ENCODE measurements around the gene CLASP1. TPM values are rescaled to one million over a fixed set of nuclear protein-coding genes. Genes with fewer than 3 reads are reported as not detected.

The CLASP1 gene
- total RNA-seq, 1 experiment from 2014 or later = 45.9 TPM

DNA sequence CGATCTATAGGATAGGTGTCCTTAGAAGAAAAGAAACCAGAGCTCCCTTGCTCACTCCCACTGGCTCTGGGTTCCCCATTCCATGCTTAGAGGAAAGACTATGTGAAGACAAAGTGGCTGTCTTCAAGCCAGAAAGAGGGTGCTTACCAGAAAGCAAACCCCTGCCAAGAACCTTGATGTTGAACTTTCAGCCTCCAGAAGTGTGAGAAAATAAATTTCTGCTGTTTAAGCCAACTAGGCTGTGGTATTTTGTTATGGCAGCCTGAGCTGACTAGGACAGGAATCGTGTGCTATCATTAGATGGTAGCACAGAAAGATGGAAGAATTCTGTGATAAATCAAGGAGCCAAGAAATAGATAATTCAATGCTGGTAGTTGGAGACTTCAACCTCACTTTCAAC, 344.3 kb downstream of the CLASP1 start:
- Mint-ChIP-seq H3K4me1 (no peaks in the 10 kb centered on the region), H3K36me3 (ENCODE audit: insufficient read depth in 1 of 3, low read depth in 3 of 3) (no peaks in the 10 kb centered on the region), H3K27ac (peak overlapping the region in 1 of 3 experiments; percentile 30; a peak in 1 of 7 replicates), H3K27me3 (ENCODE audit: low read depth) (peaks cover 18% of the 10 kb centered on the region), H3K4me3 (no peak overlapping the region), H3K9me3 (no peaks in the 10 kb centered on the region)
- Histone ChIP-seq H2BK20ac (ENCODE audit: low read depth, low read length, poor library complexity, severe bottlenecking) (no peak overlapping the region), H3K18ac (ENCODE audit: insufficient read length, low read depth, low read length) (no peak overlapping the region), H2BK120ac (ENCODE audit: low read depth, low read length, poor library complexity, severe bottlenecking) (no peak overlapping the region), H3K79me1 (ENCODE audit: insufficient read depth, low read depth, low read length, poor library complexity, severe bottlenecking) (no peaks in the 10 kb centered on the region), H4K20me1 (ENCODE audit: control insufficient read depth, insufficient read depth, insufficient read length) (no peaks in the 10 kb centered on the region), H3K56ac (ENCODE audit: insufficient read length, low read depth, low read length) (no peak overlapping the region), H2BK5ac (ENCODE audit: insufficient read length, low read length) (no peak overlapping the region), H3K79me2 (ENCODE audit: insufficient read depth, low read length) (no peaks in the 10 kb centered on the region), H3K4me1 (ENCODE audit: insufficient read depth, low read length) (no peaks in the 10 kb centered on the region), H3K27ac (ENCODE audit: insufficient read length, low read depth, low read length) (no peak overlapping the region), H4K5ac (ENCODE audit: insufficient read length, low read depth, low read length) (no peak overlapping the region), H2AK5ac (ENCODE audit: insufficient read length, low read length) (no peak overlapping the region), H2AFZ (ENCODE audit: low read length) (no peak overlapping the region), H3K9me3 (ENCODE audit: control insufficient read depth, low read depth, low read length) (no peaks in the 10 kb centered on the region), H3K4ac (ENCODE audit: low read depth, low read length) (no peak overlapping the region), H3K4me2 (ENCODE audit: insufficient read depth, insufficient read length, low read length) (no peak overlapping the region), H2BK12ac (ENCODE audit: insufficient read length, low read depth, low read length) (no peak overlapping the region), H3K23me2 (ENCODE audit: insufficient read length, low read depth, low read length, poor library complexity, severe bottlenecking) (no peaks in the 10 kb centered on the region), H4K91ac (ENCODE audit: insufficient read length, low read depth, low read length) (no peak overlapping the region), H3K14ac (ENCODE audit: insufficient read depth, low read length) (no peak overlapping the region), H3K23ac (ENCODE audit: insufficient read length, low read depth, low read length) (no peak overlapping the region), H3K27me3 (ENCODE audit: insufficient read depth, low read length) (no peaks in the 10 kb centered on the region), H2BK15ac (ENCODE audit: low read depth, low read length) (no peak overlapping the region), H4K8ac (replicated peaks; ENCODE audit: insufficient read length, low read depth, low read length) (no peak overlapping the region), H3K9ac (ENCODE audit: extremely low read depth, insufficient read length, low read length) (no peak overlapping the region), H3T11ph (ENCODE audit: low read length) (no peak overlapping the region)
- DNase-seq = no peak
- no CpG with 5 or more reads among the region's 2 CpGs for WGBS (ENCODE audit: extremely low coverage, insufficient read length, low lambda C conversion rate)
- TF ChIP-seq, protein P1, sequence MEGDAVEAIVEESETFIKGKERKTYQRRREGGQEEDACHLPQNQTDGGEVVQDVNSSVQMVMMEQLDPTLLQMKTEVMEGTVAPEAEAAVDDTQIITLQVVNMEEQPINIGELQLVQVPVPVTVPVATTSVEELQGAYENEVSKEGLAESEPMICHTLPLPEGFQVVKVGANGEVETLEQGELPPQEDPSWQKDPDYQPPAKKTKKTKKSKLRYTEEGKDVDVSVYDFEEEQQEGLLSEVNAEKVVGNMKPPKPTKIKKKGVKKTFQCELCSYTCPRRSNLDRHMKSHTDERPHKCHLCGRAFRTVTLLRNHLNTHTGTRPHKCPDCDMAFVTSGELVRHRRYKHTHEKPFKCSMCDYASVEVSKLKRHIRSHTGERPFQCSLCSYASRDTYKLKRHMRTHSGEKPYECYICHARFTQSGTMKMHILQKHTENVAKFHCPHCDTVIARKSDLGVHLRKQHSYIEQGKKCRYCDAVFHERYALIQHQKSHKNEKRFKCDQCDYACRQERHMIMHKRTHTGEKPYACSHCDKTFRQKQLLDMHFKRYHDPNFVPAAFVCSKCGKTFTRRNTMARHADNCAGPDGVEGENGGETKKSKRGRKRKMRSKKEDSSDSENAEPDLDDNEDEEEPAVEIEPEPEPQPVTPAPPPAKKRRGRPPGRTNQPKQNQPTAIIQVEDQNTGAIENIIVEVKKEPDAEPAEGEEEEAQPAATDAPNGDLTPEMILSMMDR (conservative IDR thresholded peaks at IDR 0.05) = no peak

All from H9 (cell line).